IMR-90 (cell line): Measurements from ENCODE around the gene CYYR1. TPM values are rescaled to one million over a fixed set of nuclear protein-coding genes. Genes with fewer than 3 reads are reported as not detected.

Experiments
- ATAC-seq: fragments of 200-7000 bp; cut with Tn5 transposase; 2 replicates; pipeline ENCODE4 v1.9.1; 2020; ENCODE audit warnings: low read depth, mild to moderate bottlenecking, moderate library complexity
- BruUV-seq: library from RNA; stranded (reverse); fragments of 400-500 nt; replicated peaks from 2 replicates; lab custom pipeline; 2021; lab: Mats Ljungman, UMichigan
- CTCF ChIA-PET: fragments of 300-600 bp; formaldehyde crosslinking; extraction: SDS; loops from one replicate; lab custom pipeline; 2021; ENCODE audit warnings: antibody characterized with exemption; lab: Yijun Ruan, JAX
- POLR2A ChIA-PET: fragments of 300-600 bp; sonication (Branson Sonifier 250); formaldehyde crosslinking; loops from one replicate; lab custom pipeline; 2022; ENCODE audit warnings: antibody characterized with exemption; ENCODE audit not compliant: unreplicated experiment; lab: Charles Lee
- DNase-seq: peaks from one replicate; pipeline ENCODE4 v3.0.0; 2013
- H2AFZ ChIP-seq: replicated peaks from 2 replicates; pipeline ENCODE3; 2013; ENCODE audit warnings: low read length, mild to moderate bottlenecking; ENCODE audit not compliant: poor library complexity
- H2AK5ac ChIP-seq: 2 replicates; pipeline ENCODE4 v1.6.1; 2013; ENCODE audit warnings: low read depth, low read length, inconsistent platforms
- H2AK9ac ChIP-seq: replicated peaks from 2 replicates; pipeline ENCODE3; 2013; ENCODE audit warnings: mild to moderate bottlenecking, low read depth, low read length, moderate library complexity; ENCODE audit not compliant: poor library complexity
- H2BK120ac ChIP-seq: 2 replicates; pipeline ENCODE4 v1.6.1; 2013; ENCODE audit warnings: low read depth, low read length, inconsistent platforms
- H2BK15ac ChIP-seq: 3 replicates; pipeline ENCODE4 v1.6.1; 2013; ENCODE audit warnings: low read depth, low read length, inconsistent platforms
- H2BK20ac ChIP-seq: 2 replicates; pipeline ENCODE4 v1.6.1; 2013; ENCODE audit warnings: low read depth, mild to moderate bottlenecking, inconsistent platforms, low read length, moderate library complexity
- H2BK5ac ChIP-seq: 2 replicates; pipeline ENCODE4 v1.6.1; 2013; ENCODE audit warnings: mild to moderate bottlenecking, low read depth, low read length, inconsistent platforms; ENCODE audit not compliant: poor library complexity, severe bottlenecking
- H3K14ac ChIP-seq: replicated peaks from 2 replicates; pipeline ENCODE4 v1.6.1; 2013; ENCODE audit warnings: low read depth, low read length, inconsistent platforms
- H3K18ac ChIP-seq: 2 replicates; pipeline ENCODE4 v1.6.1; 2013; ENCODE audit warnings: low read depth, low read length, control low read depth
- H3K23ac ChIP-seq: 2 replicates; pipeline ENCODE4 v1.6.1; 2013; ENCODE audit warnings: low read depth, low read length, inconsistent platforms
- H3K27ac ChIP-seq: 2 replicates; pipeline ENCODE4 v1.5.1; 2013; ENCODE audit warnings: mild to moderate bottlenecking, control low read depth, low read length; ENCODE audit not compliant: insufficient read depth
- H3K27me3 ChIP-seq: 2 replicates; pipeline ENCODE4 v1.6.1; 2013; ENCODE audit warnings: low read length; ENCODE audit not compliant: control insufficient read depth, insufficient read depth
- H3K36me3 ChIP-seq: 2 replicates; pipeline ENCODE4 v1.6.1; 2013; ENCODE audit warnings: low read length, mixed read lengths; ENCODE audit not compliant: control insufficient read depth, insufficient read depth
- H3K4ac ChIP-seq: 2 replicates; pipeline ENCODE4 v1.6.1; 2013; ENCODE audit warnings: low read depth, low read length, inconsistent platforms
- H3K4me1 ChIP-seq: 2 replicates; pipeline ENCODE4 v1.6.1; 2013; ENCODE audit warnings: low read length, mixed read lengths; ENCODE audit not compliant: control insufficient read depth, insufficient read depth
- H3K4me2 ChIP-seq: 2 replicates; pipeline ENCODE4 v1.6.1; 2013; ENCODE audit warnings: low read depth, mild to moderate bottlenecking, control low read depth, low read length, moderate library complexity
- H3K4me3 ChIP-seq: 2 replicates; pipeline ENCODE4 v1.5.1; 2013; ENCODE audit warnings: low read depth, mild to moderate bottlenecking, control low read depth, low read length, moderate library complexity; ENCODE audit not compliant: insufficient read depth
- H3K56ac ChIP-seq: 2 replicates; pipeline ENCODE4 v1.6.1; 2013; ENCODE audit warnings: low read length, inconsistent platforms; ENCODE audit not compliant: insufficient read depth; ENCODE audit errors: extremely low read depth
- H3K79me1 ChIP-seq, 2 experiments: 2 replicates each; pipeline ENCODE4 v1.6.1; 2013; ENCODE audit warnings: low read length in 2 of 2, inconsistent platforms in 1 of 2, low read depth in 1 of 2
- H3K9ac ChIP-seq: 2 replicates; pipeline ENCODE4 v1.6.1; 2013; ENCODE audit warnings: low read depth, low read length, control low read depth
- H3K9me1 ChIP-seq: 2 replicates; pipeline ENCODE4 v1.6.1; 2013; ENCODE audit warnings: low read length, inconsistent platforms; ENCODE audit not compliant: insufficient read depth
- H3K9me3 ChIP-seq: 2 replicates; pipeline ENCODE4 v1.6.1; 2013; ENCODE audit warnings: low read length; ENCODE audit not compliant: control insufficient read depth, insufficient read depth
- H4K20me1 ChIP-seq: 2 replicates; pipeline ENCODE4 v1.6.1; 2013; ENCODE audit warnings: low read length, inconsistent platforms; ENCODE audit not compliant: insufficient read depth
- H4K5ac ChIP-seq: 2 replicates; pipeline ENCODE4 v1.6.1; 2013; ENCODE audit warnings: mild to moderate bottlenecking, low read depth, low read length, control low read depth
- H4K8ac ChIP-seq, 2 experiments: 2 replicates each; pipeline ENCODE4 v1.6.1; 2013; ENCODE audit warnings: low read depth in 2 of 2, low read length in 2 of 2, control low read depth in 1 of 2, inconsistent platforms in 1 of 2
- H4K91ac ChIP-seq: 2 replicates; pipeline ENCODE4 v1.6.1; 2013; ENCODE audit warnings: low read depth, low read length, inconsistent platforms; ENCODE audit not compliant: insufficient read depth
- BHLHE40 ChIP-seq: fragments of 150-350 bp; IDR thresholded peaks from 2 replicates; pipeline ENCODE4 v1.6.1; 2016; ENCODE audit warnings: mild to moderate bottlenecking, low read depth, low read length
- CEBPB ChIP-seq: IDR thresholded peaks from 2 replicates; pipeline ENCODE4 v1.6.1; 2012; ENCODE audit warnings: low read depth, low read length, improper control_type of control experiment
- CHD1 ChIP-seq: IDR thresholded peaks from 2 replicates; pipeline ENCODE4 v1.6.1; 2012; ENCODE audit warnings: low read depth, low read length, improper control_type of control experiment
- CTCF ChIP-seq: conservative IDR thresholded peaks from 2 replicates; pipeline ENCODE4 v1.5.1; 2012; ENCODE audit warnings: mild to moderate bottlenecking, low read depth, low read length, improper control_type of control experiment
- FOS ChIP-seq: fragments of 150-350 bp; IDR thresholded peaks from 2 replicates; pipeline ENCODE4 v1.6.1; 2016; ENCODE audit warnings: low read depth, low read length
- MAFK ChIP-seq: IDR thresholded peaks from 2 replicates; pipeline ENCODE4 v1.6.1; 2012; ENCODE audit warnings: low read depth, low read length, improper control_type of control experiment
- MAZ ChIP-seq: IDR thresholded peaks from 2 replicates; pipeline ENCODE4 v1.6.1; 2012; ENCODE audit warnings: low read depth, mild to moderate bottlenecking, low read length, improper control_type of control experiment, moderate library complexity, borderline replicate concordance
- MXI1 ChIP-seq: IDR thresholded peaks from 2 replicates; pipeline ENCODE4 v1.6.1; 2012; ENCODE audit warnings: low read depth, mild to moderate bottlenecking, low read length, moderate library complexity, borderline replicate concordance
- NFE2L2 ChIP-seq: fragments of 150-350 bp; IDR thresholded peaks from 2 replicates; pipeline ENCODE4 v1.6.1; 2016; ENCODE audit warnings: low read depth, mild to moderate bottlenecking, low read length
- POLR2A ChIP-seq: IDR thresholded peaks from 2 replicates; pipeline ENCODE4 v1.6.1; 2012; ENCODE audit warnings: mild to moderate bottlenecking, low read depth, low read length
- RAD21 ChIP-seq: IDR thresholded peaks from 2 replicates; pipeline ENCODE4 v1.6.1; 2012; ENCODE audit warnings: low read length, improper control_type of control experiment
- RCOR1 ChIP-seq: IDR thresholded peaks from 2 replicates; pipeline ENCODE4 v1.6.1; 2012; ENCODE audit warnings: mild to moderate bottlenecking, low read length, improper control_type of control experiment; ENCODE audit not compliant: insufficient replicate concordance
- RFX5 ChIP-seq: IDR thresholded peaks from 2 replicates; pipeline ENCODE4 v1.8.0; 2012; ENCODE audit warnings: low read depth, mild to moderate bottlenecking, low read length, moderate library complexity
- SMC3 ChIP-seq: fragments of 150-350 bp; IDR thresholded peaks from 2 replicates; pipeline ENCODE4 v1.6.1; 2016; ENCODE audit warnings: low read depth, mild to moderate bottlenecking, antibody characterized with exemption, low read length, moderate library complexity
- USF2 ChIP-seq: fragments of 150-350 bp; IDR thresholded peaks from 2 replicates; pipeline ENCODE4 v1.6.1; 2017; ENCODE audit warnings: mild to moderate bottlenecking, antibody characterized with exemption, low read length, low read depth
- WGBS, 2 experiments: methylation state at CpG; one replicate each; pipeline versions ENCODE4 v1.1.5 to v1.1.7; 2013; ENCODE audit warnings: missing lambda C conversion rate in 2 of 2; ENCODE audit not compliant: insufficient read length in 1 of 2; ENCODE audit errors: extremely low coverage in 2 of 2; 5-methylcytosine and 5-hydroxymethylcytosine counted together
- dilution Hi-C: fragments of 300-500 bp; cut with HindIII; formaldehyde crosslinking; loops from one replicate; pipeline ENCODE4 v1.14.3; 2018; ENCODE audit warnings: low sequenced_read_pairs; ENCODE audit not compliant: unreplicated experiment
- in situ Hi-C: fragments of 300-500 bp; cut with MboI; formaldehyde crosslinking; loops from 3 replicates; pipeline ENCODE4 v1.14.3; 2019; ENCODE audit warnings: low sequenced_read_pairs, inconsistent platforms, mixed read lengths
- intact Hi-C: fragments of 100-400 bp; cut with micrococcal nuclease; formaldehyde crosslinking; loops from 2 replicates; pipeline ENCODE4 v1.10.0; 2022
- polyA plus RNA-seq, 3 experiments: library from polyadenylated mRNA; depleted of rRNA; stranded (reverse); fragments of >200 nt; gene quantifications; 2 replicates each; pipeline ENCODE4 v1.2.3, GENCODE V29; 2012; ENCODE audit warnings: low replicate concordance in 1 of 3
- total RNA-seq: library from RNA; depleted of rRNA; stranded (reverse); fragments of >200 nt; gene quantifications from 2 replicates; pipeline ENCODE4 v1.2.3, GENCODE V29; 2012
- TF ChIP-seq, protein P1 (sequence below): fragments of 150-350 bp; IDR thresholded peaks from 2 replicates; pipeline ENCODE4 v1.6.1; 2016; ENCODE audit warnings: low read depth, mild to moderate bottlenecking, low read length, moderate library complexity, borderline replicate concordance

Gene CYYR1
- total and polyA plus RNA-seq, 2 of the 4 experiments (the other 2 are of a cell fraction), result not detected

GRCh38 chr21:26487981-26488480 lies 85.1 kb downstream of the CYYR1 start:
- no peak overlapping the region for H2AK5ac ChIP-seq
- H2AK9ac ChIP-seq, result no peak overlapping the region
- H3K18ac ChIP-seq, result no peak overlapping the region
- no peak overlapping the region for H2BK20ac ChIP-seq
- H4K20me1 ChIP-seq, result no peaks in the 10 kb centered on the region
- no peaks in the 10 kb centered on the region for H3K79me1 ChIP-seq
- H3K14ac ChIP-seq, result no peak overlapping the region
- in situ Hi-C loops (no loop called here), dilution Hi-C loops (no loop called here), intact Hi-C loops (no loop called here)
- DNase-seq (no peak), ATAC-seq (no peak)
- CTCF ChIA-PET, result no interaction called here
- no peak overlapping the region for H3K4me2 ChIP-seq
- WGBS, 2 experiments, result no CpG with 5 or more reads among the region's 4 CpGs
- no peak overlapping the region for H3K4me3 ChIP-seq
- H3K9ac ChIP-seq, result no peak overlapping the region
- H2BK5ac ChIP-seq, result no peak overlapping the region
- H3K4ac ChIP-seq, result no peak overlapping the region
- H4K8ac ChIP-seq, result no peak overlapping the region
- H3K4me1 ChIP-seq, result no peaks in the 10 kb centered on the region
- no peak overlapping the region for H3K27ac ChIP-seq
- BruUV-seq, result no TSS peak
- POLR2A ChIA-PET, result no interaction called here
- no peak overlapping the region for H4K91ac ChIP-seq
- H3K9me3 ChIP-seq, result no peaks in the 10 kb centered on the region; the same call in 1 of the 2 replicates
- H3K27me3 ChIP-seq, result no peaks in the 10 kb centered on the region
- H3K9me1 ChIP-seq, result no peaks in the 10 kb centered on the region
- no peak overlapping the region for H3K23ac ChIP-seq
- H2BK15ac ChIP-seq, result no peak overlapping the region
- TF ChIP-seq BHLHE40, result no peak
- TF ChIP-seq MAZ, result no peak
- no peak for TF ChIP-seq CHD1
- no peak for TF ChIP-seq RAD21
- TF ChIP-seq, protein P1, sequence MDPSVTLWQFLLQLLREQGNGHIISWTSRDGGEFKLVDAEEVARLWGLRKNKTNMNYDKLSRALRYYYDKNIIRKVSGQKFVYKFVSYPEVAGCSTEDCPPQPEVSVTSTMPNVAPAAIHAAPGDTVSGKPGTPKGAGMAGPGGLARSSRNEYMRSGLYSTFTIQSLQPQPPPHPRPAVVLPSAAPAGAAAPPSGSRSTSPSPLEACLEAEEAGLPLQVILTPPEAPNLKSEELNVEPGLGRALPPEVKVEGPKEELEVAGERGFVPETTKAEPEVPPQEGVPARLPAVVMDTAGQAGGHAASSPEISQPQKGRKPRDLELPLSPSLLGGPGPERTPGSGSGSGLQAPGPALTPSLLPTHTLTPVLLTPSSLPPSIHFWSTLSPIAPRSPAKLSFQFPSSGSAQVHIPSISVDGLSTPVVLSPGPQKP, result no peak
- TF ChIP-seq NFE2L2, result no peak
- no peak for TF ChIP-seq FOS
- TF ChIP-seq RFX5, result no peak
- no peak for TF ChIP-seq MAFK
- no peak for TF ChIP-seq USF2
- TF ChIP-seq RCOR1, result no peak
- TF ChIP-seq CTCF, result no peak
- TF ChIP-seq MXI1, result no peak
- no peak for TF ChIP-seq SMC3
- TF ChIP-seq CEBPB, result no peak
- no peak for TF ChIP-seq POLR2A
- no peak overlapping the region for H3K56ac ChIP-seq
- no peaks in the 10 kb centered on the region for H3K36me3 ChIP-seq
- H2AFZ ChIP-seq, result no peak overlapping the region
- no peak overlapping the region for H2BK120ac ChIP-seq
- no peak overlapping the region for H4K5ac ChIP-seq
